ENCODE measurements around the gene GNPNAT1.

The GNPNAT1 gene

DNA sequence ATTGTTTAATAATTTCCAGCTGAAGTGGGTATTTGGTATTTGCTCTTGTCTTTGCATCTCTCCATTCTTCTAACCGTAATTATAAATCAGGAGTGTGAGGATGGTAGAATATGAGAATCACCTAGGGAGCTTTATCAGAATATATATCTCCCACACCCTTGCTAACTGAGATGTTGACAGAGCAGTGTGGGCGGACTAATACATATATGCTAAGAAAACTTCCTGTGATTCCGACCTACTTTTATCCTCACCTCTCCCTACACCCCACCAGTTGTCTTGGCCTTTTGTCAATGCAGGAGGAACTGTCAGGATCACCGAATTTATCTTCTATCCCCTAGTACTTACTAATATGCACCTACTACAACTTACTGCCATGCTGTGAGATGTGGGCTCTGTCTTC lies 14.7 kb upstream of the GNPNAT1 start:
- Histone ChIP-seq H3K4me3 (ENCODE audit: low read depth, low read length, poor library complexity, severe bottlenecking) (no peak overlapping the region), H3K4me2 (ENCODE audit: low read length) (no peak overlapping the region), H3F3A (ENCODE audit: insufficient read depth, low read length) (no peaks in the 10 kb centered on the region), H3K9me2 (ENCODE audit: low read depth, low read length) (no peaks in the 10 kb centered on the region), H3K9ac (ENCODE audit: low read length) (no peak overlapping the region), H3K27ac (ENCODE audit: low read depth, low read length, poor library complexity, severe bottlenecking) (no peak overlapping the region), H4K20me1 (ENCODE audit: insufficient read depth, low read length) (no peaks in the 10 kb centered on the region), H3K9me3 (ENCODE audit: low read length) (no peaks in the 10 kb centered on the region), H2AFZ (ENCODE audit: low read length) (no peak overlapping the region), H3K36me3 (ENCODE audit: insufficient read depth, low read length) (no peaks in the 10 kb centered on the region), H3K4me1 (ENCODE audit: insufficient read depth, low read length, severe bottlenecking) (no peaks in the 10 kb centered on the region), H3K27me3 (ENCODE audit: insufficient read depth, low read length) (no peaks in the 10 kb centered on the region), H3K79me2 (ENCODE audit: insufficient read depth, low read length) (no peaks in the 10 kb centered on the region)
- TF ChIP-seq EZH2 (IDR thresholded peaks at IDR 0.05; ENCODE audit: borderline replicate concordance, low read length) (no peak), CTCF (IDR thresholded peaks at IDR 0.05; ENCODE audit: low read length) (no peak)

GRCh38 chr14:52802597-52802996 lies 11.2 kb upstream of the GNPNAT1 start:
- H3K27me3 ChIP-seq (ENCODE audit: insufficient read depth, low read length), result no peaks in the 10 kb centered on the region
- H3K27ac ChIP-seq (ENCODE audit: low read depth, low read length, poor library complexity, severe bottlenecking), result no peak overlapping the region
- H3K9me3 ChIP-seq (ENCODE audit: low read length), result no peaks in the 10 kb centered on the region
- no peak overlapping the region for H3K4me3 ChIP-seq (ENCODE audit: low read depth, low read length, poor library complexity, severe bottlenecking)
- no peak overlapping the region for H3K9ac ChIP-seq (ENCODE audit: low read length)
- H3K79me2 ChIP-seq (ENCODE audit: insufficient read depth, low read length), result no peaks in the 10 kb centered on the region
- TF ChIP-seq EZH2 (IDR thresholded peaks at IDR 0.05; ENCODE audit: borderline replicate concordance, low read length) (no peak), CTCF (IDR thresholded peaks at IDR 0.05; ENCODE audit: low read length) (no peak)
- peaks cover 11% of the 10 kb centered on the region for H3K4me1 ChIP-seq (ENCODE audit: insufficient read depth, low read length, severe bottlenecking)
- H2AFZ ChIP-seq (ENCODE audit: low read length), result no peak overlapping the region
- H4K20me1 ChIP-seq (ENCODE audit: insufficient read depth, low read length), result no peaks in the 10 kb centered on the region
- H3K4me2 ChIP-seq (ENCODE audit: low read length), result no peak overlapping the region
- H3F3A ChIP-seq (ENCODE audit: insufficient read depth, low read length), result no peaks in the 10 kb centered on the region
- no peaks in the 10 kb centered on the region for H3K9me2 ChIP-seq (ENCODE audit: low read depth, low read length)
- no peaks in the 10 kb centered on the region for H3K36me3 ChIP-seq (ENCODE audit: insufficient read depth, low read length)

- no peak overlapping the region for H3K4me2 ChIP-seq (ENCODE audit: low read length)
- no peaks in the 10 kb centered on the region for H3K9me3 ChIP-seq (ENCODE audit: low read length)
- peaks cover 11% of the 10 kb centered on the region for H3K4me1 ChIP-seq (ENCODE audit: insufficient read depth, low read length, severe bottlenecking)
- H3K27me3 ChIP-seq (ENCODE audit: insufficient read depth, low read length), result no peaks in the 10 kb centered on the region
- no peak overlapping the region for H2AFZ ChIP-seq (ENCODE audit: low read length)
- H3K36me3 ChIP-seq (ENCODE audit: insufficient read depth, low read length), result no peaks in the 10 kb centered on the region
- no peaks in the 10 kb centered on the region for H3K79me2 ChIP-seq (ENCODE audit: insufficient read depth, low read length)
- TF ChIP-seq CTCF (IDR thresholded peaks at IDR 0.05; ENCODE audit: low read length) (no peak), EZH2 (IDR thresholded peaks at IDR 0.05; ENCODE audit: borderline replicate concordance, low read length) (no peak)
- no peaks in the 10 kb centered on the region for H3F3A ChIP-seq (ENCODE audit: insufficient read depth, low read length)
- no peak overlapping the region for H3K4me3 ChIP-seq (ENCODE audit: low read depth, low read length, poor library complexity, severe bottlenecking)
- no peaks in the 10 kb centered on the region for H3K9me2 ChIP-seq (ENCODE audit: low read depth, low read length)
- H3K27ac ChIP-seq (ENCODE audit: low read depth, low read length, poor library complexity, severe bottlenecking), result no peak overlapping the region
- H4K20me1 ChIP-seq (ENCODE audit: insufficient read depth, low read length), result no peaks in the 10 kb centered on the region
- no peak overlapping the region for H3K9ac ChIP-seq (ENCODE audit: low read length)
Observed at GRCh38 chr14:52801014-52801712, 9.8 kb upstream of the GNPNAT1 start.
